Hepatocyte (in vitro differentiated cells): Measurements from ENCODE around the gene ALOX5. TPM values are rescaled to one million over a fixed set of nuclear protein-coding genes. Genes with fewer than 3 reads are reported as not detected.
A peak's percentile ranks its signal among the peaks of the same experiment; 100 is the strongest.

Source experiments
- DNase-seq: peaks from one replicate; pipeline ENCODE4 v3.0.0-alpha.2; 2016; ENCODE audit warnings: low spot score
- H2AFZ ChIP-seq: fragments of 200-600 bp; sonication (generic); 2 replicates; pipeline ENCODE4 v1.6.0; 2016; ENCODE audit warnings: antibody characterized with exemption, mild to moderate bottlenecking
- H3K27ac ChIP-seq: fragments of 200-600 bp; sonication (generic); 2 replicates; pipeline ENCODE4 v1.5.1; 2016; ENCODE audit warnings: mild to moderate bottlenecking
- H3K27me3 ChIP-seq: fragments of 200-600 bp; sonication (generic); 2 replicates; pipeline ENCODE4 v1.6.1; 2016
- H3K36me3 ChIP-seq: fragments of 200-600 bp; sonication (generic); replicated peaks from 2 replicates; pipeline ENCODE4 v1.5.1; 2016; ENCODE audit warnings: low read depth; ENCODE audit not compliant: insufficient read depth
- H3K4me1 ChIP-seq: fragments of 200-600 bp; sonication (generic); 2 replicates; pipeline ENCODE4 v1.5.1; 2016; ENCODE audit warnings: mild to moderate bottlenecking, moderate library complexity; ENCODE audit not compliant: insufficient read depth
- H3K4me2 ChIP-seq: fragments of 200-600 bp; sonication (generic); 2 replicates; pipeline ENCODE4 v1.6.0; 2016
- H3K4me3 ChIP-seq: fragments of 200-600 bp; sonication (generic); 2 replicates; pipeline ENCODE4 v1.5.1; 2016; ENCODE audit warnings: mild to moderate bottlenecking
- H3K79me2 ChIP-seq: fragments of 200-600 bp; sonication (generic); 2 replicates; pipeline ENCODE4 v1.6.0; 2017; ENCODE audit warnings: mild to moderate bottlenecking
- H3K9me2 ChIP-seq: fragments of 200-600 bp; sonication (generic); replicated peaks from 2 replicates; pipeline ENCODE4 v1.6.0; 2017; ENCODE audit warnings: mild to moderate bottlenecking; ENCODE audit not compliant: insufficient read depth
- H3K9me3 ChIP-seq: fragments of 200-600 bp; sonication (generic); 2 replicates; pipeline ENCODE4 v1.5.1; 2016; ENCODE audit warnings: low read depth, mild to moderate bottlenecking
- H4K20me1 ChIP-seq: fragments of 200-600 bp; sonication (generic); 2 replicates; pipeline ENCODE4 v1.6.0; 2016; ENCODE audit warnings: mild to moderate bottlenecking; ENCODE audit not compliant: insufficient read depth, poor library complexity, severe bottlenecking
- CTCF ChIP-seq: fragments of 200-600 bp; sonication (generic); IDR thresholded peaks from 2 replicates; pipeline ENCODE4 v1.5.1; 2016; ENCODE audit warnings: antibody characterized with exemption, mild to moderate bottlenecking; ENCODE audit not compliant: poor library complexity
- EZH2 ChIP-seq: fragments of 200-600 bp; sonication (generic); IDR thresholded peaks from 2 replicates; pipeline ENCODE4 v1.6.1; 2016; ENCODE audit warnings: antibody characterized with exemption, mild to moderate bottlenecking, borderline replicate concordance
- EZH2phosphoT487 ChIP-seq: fragments of 200-600 bp; sonication (generic); IDR thresholded peaks from one replicate; pipeline ENCODE4 v1.6.1; 2018; ENCODE audit warnings: antibody characterized with exemption, mild to moderate bottlenecking, low read depth, moderate library complexity; ENCODE audit not compliant: unreplicated experiment, severe bottlenecking
- WGBS: methylation state at CpG from one replicate; pipeline ENCODE4 v1.1.6; 2016; ENCODE audit warnings: low lambda C conversion rate; ENCODE audit errors: missing lambda C conversion rate; 5-methylcytosine and 5-hydroxymethylcytosine counted together
- polyA plus RNA-seq: library from polyadenylated mRNA; unstranded; fragments of >200 nt; fragmentation: Nextera tagmentation; extraction: Ambion mirVana; gene quantifications from 2 replicates; pipeline ENCODE4 v1.2.1, GENCODE V29; 2016
- total RNA-seq: library from RNA; depleted of rRNA; stranded (reverse); fragments of >200 nt; gene quantifications from 2 replicates; pipeline ENCODE4 v1.2.3, GENCODE V29; 2014

ALOX5 gene
- total and polyA plus RNA-seq, 2 experiments from 2014 or later: 3.5 to 4.4 TPM

DNA sequence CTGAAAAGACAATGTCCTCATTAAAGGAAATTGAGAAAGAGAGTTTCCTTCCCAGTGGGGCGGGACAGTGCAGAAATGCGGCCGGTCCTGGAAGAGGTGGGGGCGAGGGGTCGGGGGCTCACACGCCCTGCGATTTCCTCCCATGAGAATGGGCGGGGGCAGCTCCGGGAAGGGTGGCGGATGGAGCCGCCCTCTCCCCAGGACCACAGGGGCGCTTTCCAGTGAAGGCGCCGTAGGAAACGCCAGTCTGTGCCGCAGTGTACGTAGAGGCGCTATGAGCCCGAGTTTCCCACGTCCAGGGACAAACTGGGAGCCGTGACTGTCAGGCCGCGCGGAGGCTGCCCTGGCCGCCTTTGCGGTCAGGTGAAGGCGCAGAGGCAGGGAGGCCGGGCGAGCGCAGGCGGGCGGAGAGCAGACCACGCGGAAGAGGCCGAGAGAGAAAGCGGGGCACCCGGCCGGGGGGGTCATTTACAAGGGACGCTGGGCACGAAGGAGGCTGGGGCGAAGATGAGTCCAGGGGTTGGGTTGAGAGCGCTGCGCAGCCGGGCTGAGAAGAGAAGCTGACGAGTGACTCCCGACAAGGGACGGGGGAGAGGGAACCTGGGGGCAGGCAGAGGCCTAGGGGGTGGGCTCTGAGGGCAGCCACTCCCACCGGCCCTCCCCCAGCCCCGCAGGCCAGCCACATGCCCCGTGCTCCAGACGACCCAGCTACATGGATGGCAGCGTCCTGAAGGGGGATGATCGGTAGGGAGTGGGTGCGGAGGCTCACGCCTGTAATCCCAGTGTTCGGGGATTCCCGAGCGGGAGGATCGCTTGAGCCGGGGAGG, 45.0 kb downstream of the ALOX5 start:
- no peak for TF ChIP-seq EZH2phosphoT487
- H3K79me2 ChIP-seq: no peaks in the 10 kb centered on the region
- H3K9me3 ChIP-seq: no peaks in the 10 kb centered on the region
- peak; percentile 76 for DNase-seq
- peak overlapping the region; percentile 87 for H3K27ac ChIP-seq
- H4K20me1 ChIP-seq: no peaks in the 10 kb centered on the region
- no peaks in the 10 kb centered on the region for H3K9me2 ChIP-seq
- H3K4me2 ChIP-seq: peak overlapping the region; percentile 97
- H3K27me3 ChIP-seq: no peaks in the 10 kb centered on the region
- peaks cover 13% of the 10 kb centered on the region for H3K4me1 ChIP-seq
- 2% methylated on average over 44 of the region's 60 CpGs for WGBS
- peak overlapping the region; percentile 49 for H3K4me3 ChIP-seq
- H2AFZ ChIP-seq: peak overlapping the region; percentile 85
- H3K36me3 ChIP-seq: no peaks in the 10 kb centered on the region

DNA sequence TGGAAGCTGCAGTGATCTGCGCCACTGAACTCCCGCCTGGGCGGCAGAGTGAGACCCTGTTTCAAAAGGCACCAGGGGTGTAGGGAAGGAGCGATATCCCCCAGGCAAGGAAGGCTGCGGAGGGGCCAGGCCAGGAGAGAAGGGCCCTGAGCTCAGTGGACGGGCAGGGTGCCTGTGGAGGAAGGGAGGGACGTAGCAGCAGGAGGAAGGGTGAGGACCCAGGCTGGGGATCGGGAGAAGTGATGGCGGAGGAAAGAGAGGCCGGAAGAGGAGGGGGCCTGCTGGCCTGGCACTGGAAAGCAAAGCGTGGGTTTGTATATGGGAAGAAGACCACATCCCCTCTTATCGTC, 45.6 kb downstream of the ALOX5 start:
- H3K9me2 ChIP-seq: no peaks in the 10 kb centered on the region
- H4K20me1 ChIP-seq: no peaks in the 10 kb centered on the region
- no peak for DNase-seq
- H3K27me3 ChIP-seq: no peaks in the 10 kb centered on the region
- H2AFZ ChIP-seq: peak overlapping the region; percentile 85
- H3K27ac ChIP-seq: peak overlapping the region; percentile 87
- peak overlapping the region; percentile 49 for H3K4me3 ChIP-seq
- H3K4me1 ChIP-seq: peaks cover 13% of the 10 kb centered on the region
- H3K36me3 ChIP-seq: no peaks in the 10 kb centered on the region
- no peak for TF ChIP-seq EZH2
- no peak for TF ChIP-seq CTCF
- no peak for TF ChIP-seq EZH2phosphoT487
- 33% methylated on average over 12 of the region's 12 CpGs for WGBS
- H3K79me2 ChIP-seq: no peaks in the 10 kb centered on the region
- H3K9me3 ChIP-seq: no peaks in the 10 kb centered on the region
- peak overlapping the region; percentile 97 for H3K4me2 ChIP-seq

- Histone ChIP-seq H3K4me1 (peaks cover 13% of the 10 kb centered on the region), H3K9me2 (no peaks in the 10 kb centered on the region), H2AFZ (no peak overlapping the region), H3K9me3 (no peaks in the 10 kb centered on the region), H3K4me3 (no peak overlapping the region), H3K27ac (peak overlapping the region; percentile 87), H4K20me1 (no peaks in the 10 kb centered on the region), H3K27me3 (no peaks in the 10 kb centered on the region), H3K4me2 (peak overlapping the region; percentile 97), H3K36me3 (no peaks in the 10 kb centered on the region), H3K79me2 (no peaks in the 10 kb centered on the region)
- TF ChIP-seq EZH2 (no peak), CTCF (no peak), EZH2phosphoT487 (no peak)
- no peak for DNase-seq
- WGBS: 71% methylated on average over 16 of the region's 16 CpGs
These were observed 46.6 kb downstream of the ALOX5 start for GRCh38 chr10:45420453-45421192.
